ENCODE results near the gene ARHGAP33.
"Not testable (repeated sequence)": the region's sequence is repeated elsewhere in the genome, so short reads cannot be mapped to it uniquely, and the experiment has no call there.

- not testable (repeated sequence) for TF ChIP-seq CTCF (conservative IDR thresholded peaks at IDR 0.05; ENCODE audit: low read length); EZH2phosphoT487 (IDR thresholded peaks at IDR 0.05; ENCODE audit: borderline replicate concordance)
Measured at GRCh38 chr19:35772362-35772761, 3.0 kb upstream of the ARHGAP33 start.

Data from Loucy (cell line).